ENCODE measurements around the gene SLC27A6.

DNA sequence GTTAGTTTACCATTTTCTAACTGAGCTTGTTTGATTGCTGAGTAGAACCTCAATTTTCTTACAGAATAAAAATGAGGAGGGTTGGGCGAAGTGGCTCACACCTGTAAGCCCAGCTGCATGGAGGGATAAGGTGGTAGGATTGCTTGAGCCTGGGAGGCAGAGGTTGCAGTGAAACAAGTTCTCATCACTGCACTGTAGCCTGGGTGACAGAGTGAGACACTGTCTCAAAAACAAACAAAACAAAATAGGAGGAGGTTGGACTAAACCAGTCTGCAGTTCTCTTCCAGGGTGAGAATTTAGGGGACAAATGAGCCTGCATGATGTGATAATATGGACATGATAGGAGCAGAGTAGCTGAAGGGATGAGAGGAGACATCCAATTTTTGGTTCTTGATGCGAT is 57.3 kb downstream of the SLC27A6 start:
- no peak for TF ChIP-seq USF1 (IDR thresholded peaks at IDR 0.05)
- no peak for TF ChIP-seq REST (IDR thresholded peaks at IDR 0.05; ENCODE audit: low read depth)
- TF ChIP-seq EGR1 (IDR thresholded peaks at IDR 0.05) = no peak
- TF ChIP-seq EP300 (IDR thresholded peaks at IDR 0.05; ENCODE audit: borderline replicate concordance) = no peak
- TF ChIP-seq CEBPB (IDR thresholded peaks at IDR 0.05) = no peak
